Fibroblast of pulmonary artery (primary cell): ENCODE results near the gene EIF6.

Experiments used
- DNase-seq: peaks from one replicate; pipeline ENCODE4 v3.0.0-alpha.2; 2010; ENCODE audit warnings: low read depth
- H3K4me3 ChIP-seq: replicated peaks from 2 replicates; pipeline ENCODE4 v1.5.1; 2011; ENCODE audit warnings: low read depth, mild to moderate bottlenecking, control low read depth, low read length, moderate library complexity
- TF ChIP-seq, protein P1 (sequence below): IDR thresholded peaks from 2 replicates; pipeline ENCODE4 v1.5.1; 2011; ENCODE audit warnings: mild to moderate bottlenecking, control low read depth, low read length, inconsistent platforms; ENCODE audit errors: missing control alignments

The EIF6 gene

GRCh38 chr20:35283441-35284266 lies 918 bp downstream of the EIF6 start:
- TF ChIP-seq, protein P1, sequence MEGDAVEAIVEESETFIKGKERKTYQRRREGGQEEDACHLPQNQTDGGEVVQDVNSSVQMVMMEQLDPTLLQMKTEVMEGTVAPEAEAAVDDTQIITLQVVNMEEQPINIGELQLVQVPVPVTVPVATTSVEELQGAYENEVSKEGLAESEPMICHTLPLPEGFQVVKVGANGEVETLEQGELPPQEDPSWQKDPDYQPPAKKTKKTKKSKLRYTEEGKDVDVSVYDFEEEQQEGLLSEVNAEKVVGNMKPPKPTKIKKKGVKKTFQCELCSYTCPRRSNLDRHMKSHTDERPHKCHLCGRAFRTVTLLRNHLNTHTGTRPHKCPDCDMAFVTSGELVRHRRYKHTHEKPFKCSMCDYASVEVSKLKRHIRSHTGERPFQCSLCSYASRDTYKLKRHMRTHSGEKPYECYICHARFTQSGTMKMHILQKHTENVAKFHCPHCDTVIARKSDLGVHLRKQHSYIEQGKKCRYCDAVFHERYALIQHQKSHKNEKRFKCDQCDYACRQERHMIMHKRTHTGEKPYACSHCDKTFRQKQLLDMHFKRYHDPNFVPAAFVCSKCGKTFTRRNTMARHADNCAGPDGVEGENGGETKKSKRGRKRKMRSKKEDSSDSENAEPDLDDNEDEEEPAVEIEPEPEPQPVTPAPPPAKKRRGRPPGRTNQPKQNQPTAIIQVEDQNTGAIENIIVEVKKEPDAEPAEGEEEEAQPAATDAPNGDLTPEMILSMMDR = no peak
- DNase-seq = no peak
- H3K4me3 ChIP-seq = peak overlapping the region; percentile 86

GRCh38 chr20:35281506-35282101 lies 3.0 kb downstream of the EIF6 start:
- no peak overlapping the region for H3K4me3 ChIP-seq
- TF ChIP-seq, protein P1 = no peak
- DNase-seq = no peak

DNA sequence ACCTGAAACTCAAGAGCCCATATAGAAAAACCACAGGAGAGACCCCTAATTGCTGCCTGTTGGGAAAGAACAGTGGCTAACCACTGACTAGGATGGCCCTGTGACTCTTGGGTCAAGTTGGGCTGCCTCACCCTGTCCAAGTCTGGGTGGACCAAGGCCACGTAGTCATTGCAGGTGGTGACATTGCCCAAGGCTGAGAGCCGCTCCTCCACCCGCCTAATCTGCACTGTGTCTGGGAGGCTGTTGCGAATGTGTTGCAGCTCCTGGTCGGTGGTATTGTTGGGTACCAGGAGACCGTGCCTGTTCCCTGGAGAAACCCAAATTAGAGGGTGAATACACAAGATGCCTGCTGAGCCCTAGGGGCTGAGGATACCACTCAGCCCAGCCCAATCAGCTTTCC lies 4.0 kb downstream of the EIF6 start:
- no peak overlapping the region for H3K4me3 ChIP-seq
- TF ChIP-seq, protein P1 = no peak
- DNase-seq = no peak

GRCh38 chr20:35279533-35280174 lies 4.9 kb downstream of the EIF6 start:
- H3K4me3 ChIP-seq = no peak overlapping the region
- no peak for DNase-seq
- TF ChIP-seq, protein P1 = no peak

DNA sequence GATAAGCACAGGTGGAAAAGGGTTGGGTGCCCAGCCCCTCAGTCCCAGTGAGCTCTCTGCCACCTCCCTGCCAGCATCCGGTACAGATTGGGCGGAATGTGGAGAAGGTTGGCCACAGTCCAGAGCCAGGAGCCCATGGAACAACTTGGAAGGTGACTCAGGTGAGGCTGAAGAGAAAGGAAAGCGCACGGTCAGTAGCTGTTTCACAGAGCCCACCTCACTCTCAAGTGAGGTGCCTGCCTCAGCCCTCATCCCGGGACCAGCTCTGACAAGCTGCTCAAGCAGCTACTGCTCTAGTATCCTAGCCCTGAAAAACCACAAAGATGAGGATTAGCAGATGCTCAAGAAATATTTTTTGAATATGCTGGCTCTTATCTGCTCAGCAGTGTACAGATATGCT lies 5.5 kb downstream of the EIF6 start:
- TF ChIP-seq, protein P1 = no peak
- DNase-seq = no peak

GRCh38 chr20:35277531-35278395 lies 6.8 kb downstream of the EIF6 start, which contains the start of gene MMP24OS:
MMP24OS (minus strand) TSS chr20:35278122; CDS start chr20:35277929, 193 bp downstream.
- peak; percentile 89 for DNase-seq
- TF ChIP-seq, protein P1 = peak; percentile 16
- H3K4me3 ChIP-seq = peak within 1 kb of the TSS; percentile 86

More for the DNA sequence above, 5.5 kb downstream of the EIF6 start:
- H3K4me3 ChIP-seq = no peak overlapping the region
